NCI-H69 (cell line): Measurements from ENCODE around the gene KCNMA1.

Source experiments
- DNase-seq: peaks from one replicate; lab custom pipeline; 2025; lab: John Stamatoyannopoulos, UW

Gene KCNMA1

GRCh38 chr10:77244286-77244685 is 393.3 kb downstream of the KCNMA1 start:
- DNase-seq: no peak

- no peak for DNase-seq
Observed at GRCh38 chr10:77241350-77241725, 396.3 kb downstream of the KCNMA1 start.

GRCh38 chr10:77240706-77241349 is 396.8 kb downstream of the KCNMA1 start:
- peak; percentile 38 for DNase-seq

GRCh38 chr10:77240041-77240652 is 397.5 kb downstream of the KCNMA1 start:
- DNase-seq: peak; percentile 72

DNA sequence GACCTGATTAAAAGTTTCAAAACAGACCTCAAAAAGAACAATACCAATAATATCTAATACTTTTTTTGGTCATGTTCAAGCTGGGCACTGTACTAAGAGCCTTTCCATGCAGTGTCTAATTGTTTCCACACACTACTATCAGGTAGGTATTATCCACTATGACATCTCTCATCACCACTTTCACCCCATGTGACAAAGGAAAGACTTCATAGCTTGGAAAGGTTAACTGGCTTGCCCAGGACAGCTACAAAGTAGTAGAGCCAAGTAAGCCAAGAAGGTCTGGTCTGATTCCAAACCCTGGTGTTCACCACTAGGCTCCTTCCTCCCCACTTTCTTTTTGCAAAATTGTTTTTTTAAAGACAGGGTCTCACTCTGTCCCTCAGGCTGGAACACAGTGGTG is 400.5 kb downstream of the KCNMA1 start:
- no peak for DNase-seq

DNA sequence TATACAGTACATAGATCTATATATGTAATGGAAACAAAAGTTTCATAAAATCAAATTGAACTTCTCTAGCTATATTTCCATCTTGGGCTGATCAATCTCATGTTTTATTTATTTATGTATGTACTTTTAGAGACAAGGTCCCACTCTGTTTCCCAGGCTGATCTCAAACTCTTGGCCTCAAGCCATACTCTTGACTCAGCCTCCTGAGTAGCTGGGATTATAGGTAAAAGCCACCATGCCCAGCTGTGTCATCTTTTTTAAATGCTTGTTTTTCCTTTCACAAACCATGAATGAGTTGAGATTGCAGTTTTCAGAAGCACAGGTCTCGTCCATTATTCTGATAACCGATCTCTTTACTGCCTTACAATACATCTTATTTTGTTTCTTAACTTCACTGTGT is 400.9 kb downstream of the KCNMA1 start:
- DNase-seq: peak; percentile 21

- no peak for DNase-seq
Observed at GRCh38 chr10:77236029-77236428, 401.6 kb downstream of the KCNMA1 start.

- DNase-seq: no peak
Observed at GRCh38 chr10:77234599-77234998, 403.0 kb downstream of the KCNMA1 start.

- no peak for DNase-seq
Observed at GRCh38 chr10:77233466-77233865, 404.1 kb downstream of the KCNMA1 start.

GRCh38 chr10:77231884-77232610 is 405.6 kb downstream of the KCNMA1 start:
- DNase-seq: no peak

GRCh38 chr10:77231375-77231774 is 406.2 kb downstream of the KCNMA1 start:
- no peak for DNase-seq

DNA sequence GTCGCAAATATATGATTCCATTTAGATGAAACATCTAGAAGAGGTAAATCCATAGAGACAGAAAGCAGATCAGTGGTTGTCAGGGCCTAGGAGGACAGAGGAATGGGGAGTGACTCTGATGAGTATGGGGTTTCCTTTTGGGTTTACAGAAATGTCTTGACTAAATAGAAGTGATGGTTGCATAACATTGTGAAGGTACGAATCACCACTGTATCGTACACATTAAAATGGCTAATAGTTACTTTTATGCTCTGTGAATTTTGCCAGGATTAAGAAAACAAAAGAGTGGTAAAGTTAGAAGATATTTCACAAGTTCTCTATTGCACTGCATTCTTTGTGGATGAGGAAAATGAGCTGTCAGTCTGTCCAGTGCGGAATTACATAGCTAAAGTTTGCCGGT is 407.4 kb downstream of the KCNMA1 start:
- DNase-seq: no peak

GRCh38 chr10:77229704-77230103 is 407.9 kb downstream of the KCNMA1 start:
- no peak for DNase-seq

GRCh38 chr10:77228559-77228958 is 409.0 kb downstream of the KCNMA1 start:
- peak; percentile 90 for DNase-seq

GRCh38 chr10:77226853-77227565 is 410.6 kb downstream of the KCNMA1 start:
- peak; percentile 65 for DNase-seq

GRCh38 chr10:77226452-77226851 is 411.2 kb downstream of the KCNMA1 start:
- peak; percentile 55 for DNase-seq

DNA sequence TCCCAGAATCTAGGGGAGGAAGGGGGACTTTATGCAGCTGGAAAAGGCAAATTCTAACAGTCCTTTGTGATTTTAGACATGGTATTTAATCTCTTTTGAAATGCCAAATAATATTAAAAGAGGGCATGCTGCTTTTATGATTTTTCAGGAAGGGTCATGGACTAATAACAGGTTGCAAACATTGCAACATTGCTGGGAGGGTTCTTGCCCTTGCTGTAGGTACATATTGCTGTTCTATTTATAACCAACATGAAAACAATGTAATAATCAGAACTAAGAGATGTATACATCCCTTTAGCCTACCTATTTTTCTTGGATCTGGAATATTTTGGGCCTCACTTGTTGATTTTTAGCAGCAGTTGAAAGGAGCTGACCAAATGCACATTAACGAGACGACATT is 411.6 kb downstream of the KCNMA1 start:
- no peak for DNase-seq

- peak; percentile 67 for DNase-seq
Observed at GRCh38 chr10:77223526-77224460, 413.8 kb downstream of the KCNMA1 start.

DNA sequence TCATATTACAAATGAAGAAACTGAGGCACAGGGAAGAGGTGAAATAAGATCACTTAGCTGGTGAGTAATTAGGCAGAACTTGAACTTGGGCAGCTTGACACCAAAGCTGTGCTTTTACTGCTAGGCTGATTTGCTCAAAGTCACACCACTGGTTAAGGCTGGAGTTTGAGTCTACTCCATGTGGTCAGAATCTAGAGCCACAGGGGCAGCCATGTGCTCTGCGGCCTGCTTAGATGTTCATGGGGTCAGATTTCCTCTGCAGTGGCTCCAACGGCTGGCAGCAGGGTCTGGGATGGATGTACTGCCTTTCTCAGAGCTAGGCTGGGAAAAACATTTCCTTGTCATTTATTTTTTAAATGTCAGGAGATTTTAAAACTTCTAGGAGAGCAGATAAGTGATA is 417.5 kb downstream of the KCNMA1 start:
- DNase-seq: no peak

GRCh38 chr10:77219046-77219445 is 418.6 kb downstream of the KCNMA1 start:
- DNase-seq: no peak

DNA sequence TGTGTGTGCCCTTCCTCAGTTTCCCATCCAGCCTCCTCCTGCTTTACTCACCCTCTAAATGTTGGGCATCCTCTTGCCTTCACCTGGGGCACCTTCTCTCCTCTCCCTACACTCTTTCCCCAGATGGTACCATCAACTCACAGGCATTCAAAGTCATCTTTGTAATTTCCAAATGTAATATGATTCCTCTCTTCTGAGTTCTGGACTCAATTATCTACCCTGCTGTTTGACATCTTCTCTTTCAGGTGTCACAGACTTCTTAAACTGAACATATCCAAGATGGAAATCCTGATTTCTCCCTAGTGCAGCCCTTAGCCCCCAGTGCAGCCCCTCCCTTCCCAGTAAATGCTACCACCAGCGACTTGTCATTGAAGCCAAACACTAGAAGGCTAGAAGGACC is 422.8 kb downstream of the KCNMA1 start:
- peak; percentile 34 for DNase-seq

DNA sequence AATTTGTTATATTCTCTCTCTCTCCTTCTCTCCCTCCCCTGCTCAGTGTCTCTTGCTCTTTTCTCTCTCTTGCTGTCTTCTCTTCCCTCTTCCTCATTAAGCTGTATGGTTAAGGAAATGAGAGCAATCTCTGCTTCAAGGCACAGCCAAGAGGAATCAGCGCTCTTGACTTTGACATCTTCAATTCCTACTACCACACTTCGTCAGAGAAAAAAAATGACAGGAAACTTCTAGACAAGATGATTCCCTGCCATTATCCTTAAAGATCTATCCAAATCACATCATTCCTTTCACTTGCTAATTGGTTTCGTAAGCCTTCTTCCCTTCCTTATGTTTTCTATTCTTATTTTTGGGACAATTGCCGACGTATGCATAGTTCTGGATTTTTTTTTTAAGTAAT is 425.0 kb downstream of the KCNMA1 start:
- DNase-seq: peak; percentile 55
